SK-N-SH (cell line): Measurements from ENCODE around the gene CCDC141.

Source experiments
- POLR2AphosphoS5 ChIP-seq: IDR thresholded peaks from 2 replicates; pipeline ENCODE4 v1.6.1; 2012; ENCODE audit warnings: low read depth, low read length
- TAF1 ChIP-seq: IDR thresholded peaks from 2 replicates; pipeline ENCODE4 v1.6.1; 2012; ENCODE audit warnings: low read depth, mild to moderate bottlenecking, low read length, moderate library complexity, borderline replicate concordance
- TF ChIP-seq, protein P1 (sequence below): fragments of 200-600 bp; sonication (generic); IDR thresholded peaks from 2 replicates; pipeline ENCODE4 v1.6.1; 2017; ENCODE audit warnings: antibody characterized with exemption, mild to moderate bottlenecking, moderate library complexity
- TF ChIP-seq, protein P2 (sequence below): fragments of 150-350 bp; IDR thresholded peaks from 2 replicates; pipeline ENCODE4 v1.6.1; 2017; ENCODE audit warnings: antibody characterized with exemption, low read length, low read depth, borderline replicate concordance
- TF ChIP-seq, protein P3 (sequence below): IDR thresholded peaks from 2 replicates; pipeline ENCODE4 v1.4.0; 2012; ENCODE audit warnings: low read depth, borderline replicate concordance

DNA sequence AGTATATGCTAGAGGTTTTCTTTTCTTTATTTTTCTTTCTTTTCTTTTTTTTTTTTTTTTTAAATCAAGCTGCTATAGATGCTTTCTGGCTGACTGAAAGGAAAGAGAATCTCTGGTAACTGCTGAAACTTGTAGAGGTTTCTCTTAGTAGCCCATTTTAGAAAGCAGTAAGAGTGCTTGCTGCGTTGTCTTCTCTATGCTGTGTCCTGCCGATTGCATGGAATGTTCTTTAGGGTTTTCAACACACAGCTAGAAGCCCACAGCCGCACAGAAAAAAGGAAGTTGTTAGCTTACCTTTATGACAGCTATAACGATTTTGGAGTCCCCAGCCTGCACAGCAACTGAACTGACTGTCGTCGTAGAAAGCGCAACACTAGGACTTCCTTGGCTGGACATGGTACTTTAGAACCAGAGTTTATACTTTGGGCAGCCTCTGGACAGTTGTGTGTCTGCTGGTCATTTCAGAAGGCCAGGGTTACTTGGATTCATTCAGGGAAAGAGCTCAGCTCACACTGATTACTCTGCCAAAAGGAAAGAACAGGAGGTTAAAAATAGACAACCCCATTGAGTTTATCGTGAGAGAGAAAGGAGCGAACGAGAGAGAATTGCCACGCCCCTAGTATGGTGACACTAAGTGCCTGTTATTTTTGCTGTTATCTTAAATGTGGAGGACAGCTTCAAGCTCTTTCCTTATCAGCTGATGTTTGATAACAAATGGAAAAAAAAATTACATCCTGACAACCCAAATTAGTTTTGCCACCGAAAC is at the start of gene CCDC141:
- TF ChIP-seq, protein P1, sequence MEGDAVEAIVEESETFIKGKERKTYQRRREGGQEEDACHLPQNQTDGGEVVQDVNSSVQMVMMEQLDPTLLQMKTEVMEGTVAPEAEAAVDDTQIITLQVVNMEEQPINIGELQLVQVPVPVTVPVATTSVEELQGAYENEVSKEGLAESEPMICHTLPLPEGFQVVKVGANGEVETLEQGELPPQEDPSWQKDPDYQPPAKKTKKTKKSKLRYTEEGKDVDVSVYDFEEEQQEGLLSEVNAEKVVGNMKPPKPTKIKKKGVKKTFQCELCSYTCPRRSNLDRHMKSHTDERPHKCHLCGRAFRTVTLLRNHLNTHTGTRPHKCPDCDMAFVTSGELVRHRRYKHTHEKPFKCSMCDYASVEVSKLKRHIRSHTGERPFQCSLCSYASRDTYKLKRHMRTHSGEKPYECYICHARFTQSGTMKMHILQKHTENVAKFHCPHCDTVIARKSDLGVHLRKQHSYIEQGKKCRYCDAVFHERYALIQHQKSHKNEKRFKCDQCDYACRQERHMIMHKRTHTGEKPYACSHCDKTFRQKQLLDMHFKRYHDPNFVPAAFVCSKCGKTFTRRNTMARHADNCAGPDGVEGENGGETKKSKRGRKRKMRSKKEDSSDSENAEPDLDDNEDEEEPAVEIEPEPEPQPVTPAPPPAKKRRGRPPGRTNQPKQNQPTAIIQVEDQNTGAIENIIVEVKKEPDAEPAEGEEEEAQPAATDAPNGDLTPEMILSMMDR: no peak
- TF ChIP-seq POLR2AphosphoS5: no peak
- no peak for TF ChIP-seq TAF1
- TF ChIP-seq, protein P2, sequence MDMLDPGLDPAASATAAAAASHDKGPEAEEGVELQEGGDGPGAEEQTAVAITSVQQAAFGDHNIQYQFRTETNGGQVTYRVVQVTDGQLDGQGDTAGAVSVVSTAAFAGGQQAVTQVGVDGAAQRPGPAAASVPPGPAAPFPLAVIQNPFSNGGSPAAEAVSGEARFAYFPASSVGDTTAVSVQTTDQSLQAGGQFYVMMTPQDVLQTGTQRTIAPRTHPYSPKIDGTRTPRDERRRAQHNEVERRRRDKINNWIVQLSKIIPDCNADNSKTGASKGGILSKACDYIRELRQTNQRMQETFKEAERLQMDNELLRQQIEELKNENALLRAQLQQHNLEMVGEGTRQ: no peak
- TF ChIP-seq, protein P3, sequence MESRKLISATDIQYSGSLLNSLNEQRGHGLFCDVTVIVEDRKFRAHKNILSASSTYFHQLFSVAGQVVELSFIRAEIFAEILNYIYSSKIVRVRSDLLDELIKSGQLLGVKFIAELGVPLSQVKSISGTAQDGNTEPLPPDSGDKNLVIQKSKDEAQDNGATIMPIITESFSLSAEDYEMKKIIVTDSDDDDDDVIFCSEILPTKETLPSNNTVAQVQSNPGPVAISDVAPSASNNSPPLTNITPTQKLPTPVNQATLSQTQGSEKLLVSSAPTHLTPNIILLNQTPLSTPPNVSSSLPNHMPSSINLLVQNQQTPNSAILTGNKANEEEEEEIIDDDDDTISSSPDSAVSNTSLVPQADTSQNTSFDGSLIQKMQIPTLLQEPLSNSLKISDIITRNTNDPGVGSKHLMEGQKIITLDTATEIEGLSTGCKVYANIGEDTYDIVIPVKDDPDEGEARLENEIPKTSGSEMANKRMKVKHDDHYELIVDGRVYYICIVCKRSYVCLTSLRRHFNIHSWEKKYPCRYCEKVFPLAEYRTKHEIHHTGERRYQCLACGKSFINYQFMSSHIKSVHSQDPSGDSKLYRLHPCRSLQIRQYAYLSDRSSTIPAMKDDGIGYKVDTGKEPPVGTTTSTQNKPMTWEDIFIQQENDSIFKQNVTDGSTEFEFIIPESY: no peak
